K562 (cell line): ENCODE results near the gene ENO2. TPM values are rescaled to one million over a fixed set of nuclear protein-coding genes. Genes with fewer than 3 reads are reported as not detected.

Experiments used
- ATF1 ChIP-seq, 2 experiments: fragments of 450-650 bp in 1 of 2; IDR thresholded peaks; 2 replicates each; pipeline ENCODE4 v1.6.1; 2016; ENCODE audit warnings: missing compliant biosample characterization in 1 of 2, missing genetic modification characterization in 1 of 2
- CBX5 ChIP-seq: IDR thresholded peaks from 2 replicates; pipeline ENCODE4 v1.6.1; 2014; ENCODE audit warnings: low read depth, borderline replicate concordance
- EZH2 ChIP-seq: IDR thresholded peaks from 2 replicates; pipeline ENCODE4 v1.6.1; 2012; ENCODE audit warnings: low read depth, mild to moderate bottlenecking, inconsistent platforms, low read length, borderline replicate concordance
- HSF4 ChIP-seq: fragments of 250-450 bp; sonication (Bioruptor Pico); IDR thresholded peaks from 2 replicates; pipeline ENCODE4 v2.1.2; 2022; ENCODE audit warnings: mild to moderate bottlenecking, moderate library complexity, borderline replicate concordance
- KLF10 ChIP-seq: fragments of 250-450 bp; sonication (Bioruptor Pico); IDR thresholded peaks from 2 replicates; pipeline ENCODE4 v1.6.1; 2021; ENCODE audit warnings: matching md5 sums
- LARP7 ChIP-seq: fragments of 450-650 bp; IDR thresholded peaks from 2 replicates; pipeline ENCODE4 v1.6.1; 2016
- RBM22 ChIP-seq: fragments of 200-400 bp; formaldehyde crosslinking; IDR thresholded peaks from 2 replicates; pipeline ENCODE4 v1.6.1; 2018; ENCODE audit warnings: low read length, low read depth; ENCODE audit not compliant: poor library complexity, severe bottlenecking
- SREBF2 ChIP-seq: sonication (generic); formaldehyde crosslinking; IDR thresholded peaks from 2 replicates; pipeline ENCODE4 v1.4.0; 2020; ENCODE audit warnings: mild to moderate bottlenecking, missing genetic modification reagents
- TAL1 ChIP-seq: fragments of 450-650 bp; IDR thresholded peaks from 2 replicates; pipeline ENCODE4 v1.6.1; 2016; ENCODE audit warnings: mild to moderate bottlenecking
- YBX1 ChIP-seq: fragments of 450-650 bp; IDR thresholded peaks from 2 replicates; pipeline ENCODE4 v1.7.1; 2016; ENCODE audit warnings: mild to moderate bottlenecking
- ZBED1 ChIP-seq: IDR thresholded peaks from 2 replicates; pipeline ENCODE4 v1.6.1; 2014
- ZFX ChIP-seq: sonication (generic); formaldehyde crosslinking; IDR thresholded peaks from 2 replicates; pipeline ENCODE4 v1.8.0; 2022; ENCODE audit warnings: mild to moderate bottlenecking, missing genetic modification reagents, moderate library complexity
- ZNF253 ChIP-seq: fragments of 250-450 bp; sonication (Bioruptor Pico); conservative IDR thresholded peaks from 2 replicates; pipeline ENCODE4 v1.6.1; 2021; ENCODE audit warnings: mild to moderate bottlenecking
- ZNF282 ChIP-seq: sonication (generic); formaldehyde crosslinking; IDR thresholded peaks from 2 replicates; pipeline ENCODE4 v1.8.1; 2023; ENCODE audit warnings: missing genetic modification reagents
- polyA plus RNA-seq, 8 experiments: library from polyadenylated mRNA; depleted of rRNA in 4 of 8; stranded (reverse) in 5 of 8; unstranded in 3 of 8; fragments of >200 nt; fragmentation: Nextera tagmentation in 2 of 8; fragmentation: Illumina TruSeq in 1 of 8; extraction: Ambion mirVana in 2 of 8; extraction: Trizol in 1 of 8; gene quantifications; 2 replicates each; pipeline versions ENCODE4 v1.2.1 to v1.2.3, GENCODE V29; 2011 to 2014; ENCODE audit warnings: inconsistent platforms in 1 of 8, missing spikeins in 1 of 8
- total RNA-seq, 7 experiments: library from RNA; depleted of rRNA in 6 of 7; stranded (reverse); fragments of >200 nt in 6 of 7; fragmentation: Illumina TruSeq in 2 of 7; extraction: Trizol in 2 of 7; gene quantifications; 2 replicates each; pipeline versions ENCODE4 v1.2.1 to v1.2.3, GENCODE V29; 2011 to 2021; ENCODE audit warnings: low replicate concordance in 1 of 7
- TF ChIP-seq, protein P1 (sequence below): sonication (generic); formaldehyde crosslinking; IDR thresholded peaks from 2 replicates; pipeline ENCODE4 v1.8.0; 2022; ENCODE audit warnings: missing genetic modification reagents, mild to moderate bottlenecking, borderline replicate concordance
- TF ChIP-seq, protein P2 (sequence below): fragments of 450-650 bp; formaldehyde crosslinking; IDR thresholded peaks from 2 replicates; pipeline ENCODE4 v1.4.0; 2020; ENCODE audit warnings: mild to moderate bottlenecking, mixed read lengths
- TF ChIP-seq, protein P3 (sequence below): fragments of 450-650 bp; conservative IDR thresholded peaks from 2 replicates; pipeline ENCODE4 v1.6.1; 2016; ENCODE audit warnings: missing genetic modification characterization, low read depth, mild to moderate bottlenecking, missing compliant biosample characterization, moderate library complexity
- TF ChIP-seq, protein P4 (sequence below), 2 experiments: fragments of 250-450 bp in 1 of 2; fragments of 450-650 bp in 1 of 2; sonication (Bioruptor Pico) in 1 of 2; IDR thresholded peaks; 2 replicates each; pipeline versions ENCODE4 v1.6.1 to v1.8.0; 2016 to 2021; ENCODE audit warnings: mild to moderate bottlenecking in 2 of 2, moderate library complexity in 2 of 2, missing compliant biosample characterization in 1 of 2, missing genetic modification characterization in 1 of 2
- TF ChIP-seq, protein P5 (sequence below), 2 experiments: fragments of 450-650 bp; conservative IDR thresholded peaks; 2 replicates each; pipeline ENCODE4 v1.6.1; 2017; ENCODE audit warnings: mild to moderate bottlenecking in 2 of 2, moderate library complexity in 2 of 2

The ENO2 gene
- total and polyA plus RNA-seq, 9 of the 15 experiments (the other 6 are each of a cell fraction or from before 2014, with no cell fraction given), result 10.9 to 43.3 (median 21.0) TPM

DNA sequence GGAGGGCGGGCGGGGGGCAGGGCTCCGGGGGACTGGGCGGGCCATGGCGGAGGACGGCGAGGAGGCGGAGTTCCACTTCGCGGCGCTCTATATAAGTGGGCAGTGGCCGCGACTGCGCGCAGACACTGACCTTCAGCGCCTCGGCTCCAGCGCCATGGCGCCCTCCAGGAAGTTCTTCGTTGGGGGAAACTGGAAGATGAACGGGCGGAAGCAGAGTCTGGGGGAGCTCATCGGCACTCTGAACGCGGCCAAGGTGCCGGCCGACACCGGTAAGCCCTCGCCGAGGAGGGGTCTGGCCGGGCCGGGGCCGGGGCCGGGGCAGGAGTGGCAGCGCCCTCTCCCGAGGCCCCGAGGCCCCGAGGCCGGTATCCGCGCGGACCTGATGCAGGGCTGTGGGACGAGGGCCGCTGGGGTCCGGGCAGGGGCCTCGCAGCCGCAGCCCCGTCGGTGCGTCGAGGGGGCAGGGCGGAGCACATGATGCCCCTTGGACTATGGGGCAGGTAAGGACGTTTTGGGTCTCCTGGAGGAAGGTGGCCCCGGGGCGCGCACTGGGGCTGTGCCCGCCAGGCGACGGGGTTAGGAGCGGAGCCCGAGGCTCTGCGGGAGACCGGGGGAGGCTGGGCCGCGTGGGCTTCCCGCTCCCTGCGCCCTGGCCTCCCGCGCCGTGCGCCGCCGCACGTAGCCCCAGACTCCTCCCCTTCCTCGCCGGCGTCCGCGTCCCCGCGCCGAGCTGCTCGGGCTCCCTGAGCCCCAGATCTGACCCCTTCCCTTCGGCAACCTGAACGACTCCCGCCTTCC, 46.8 kb upstream of the ENO2 start, which contains the start of gene TPI1 (continued):
- TF ChIP-seq RBM22 (peak; percentile 97), CBX5 (no peak), ZNF253 (no peak), KLF10 (CRISPR knock-in tag) (no peak), LARP7 (no peak), HSF4 (CRISPR knock-in tag) (no peak), ZBED1 (no peak), YBX1 (no peak), ATF1 (CRISPR knock-in tag; IDR thresholded peaks at IDR 0.05) (0 out of 2 replicates have a peak, but pooled peaks have one; percentile 9), ATF1 (tag; IDR thresholded peaks at IDR 0.05) (no peak), EZH2 (no peak), ZNF282 (CRISPR knock-in tag) (no peak), TAL1 (no peak), SREBF2 (CRISPR knock-in tag) (no peak), ZFX (CRISPR knock-in tag) (peak; percentile 85)
- TF ChIP-seq, protein P1, sequence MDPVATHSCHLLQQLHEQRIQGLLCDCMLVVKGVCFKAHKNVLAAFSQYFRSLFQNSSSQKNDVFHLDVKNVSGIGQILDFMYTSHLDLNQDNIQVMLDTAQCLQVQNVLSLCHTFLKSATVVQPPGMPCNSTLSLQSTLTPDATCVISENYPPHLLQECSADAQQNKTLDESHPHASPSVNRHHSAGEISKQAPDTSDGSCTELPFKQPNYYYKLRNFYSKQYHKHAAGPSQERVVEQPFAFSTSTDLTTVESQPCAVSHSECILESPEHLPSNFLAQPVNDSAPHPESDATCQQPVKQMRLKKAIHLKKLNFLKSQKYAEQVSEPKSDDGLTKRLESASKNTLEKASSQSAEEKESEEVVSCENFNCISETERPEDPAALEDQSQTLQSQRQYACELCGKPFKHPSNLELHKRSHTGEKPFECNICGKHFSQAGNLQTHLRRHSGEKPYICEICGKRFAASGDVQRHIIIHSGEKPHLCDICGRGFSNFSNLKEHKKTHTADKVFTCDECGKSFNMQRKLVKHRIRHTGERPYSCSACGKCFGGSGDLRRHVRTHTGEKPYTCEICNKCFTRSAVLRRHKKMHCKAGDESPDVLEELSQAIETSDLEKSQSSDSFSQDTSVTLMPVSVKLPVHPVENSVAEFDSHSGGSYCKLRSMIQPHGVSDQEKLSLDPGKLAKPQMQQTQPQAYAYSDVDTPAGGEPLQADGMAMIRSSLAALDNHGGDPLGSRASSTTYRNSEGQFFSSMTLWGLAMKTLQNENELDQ, result no peak
- TF ChIP-seq, protein P2, sequence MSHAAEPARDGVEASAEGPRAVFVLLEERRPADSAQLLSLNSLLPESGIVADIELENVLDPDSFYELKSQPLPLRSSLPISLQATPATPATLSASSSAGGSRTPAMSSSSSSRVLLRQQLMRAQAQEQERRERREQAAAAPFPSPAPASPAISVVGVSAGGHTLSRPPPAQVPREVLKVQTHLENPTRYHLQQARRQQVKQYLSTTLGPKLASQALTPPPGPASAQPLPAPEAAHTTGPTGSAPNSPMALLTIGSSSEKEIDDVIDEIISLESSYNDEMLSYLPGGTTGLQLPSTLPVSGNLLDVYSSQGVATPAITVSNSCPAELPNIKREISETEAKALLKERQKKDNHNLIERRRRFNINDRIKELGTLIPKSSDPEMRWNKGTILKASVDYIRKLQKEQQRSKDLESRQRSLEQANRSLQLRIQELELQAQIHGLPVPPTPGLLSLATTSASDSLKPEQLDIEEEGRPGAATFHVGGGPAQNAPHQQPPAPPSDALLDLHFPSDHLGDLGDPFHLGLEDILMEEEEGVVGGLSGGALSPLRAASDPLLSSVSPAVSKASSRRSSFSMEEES (CRISPR knock-in tag), result no peak
- TF ChIP-seq, protein P3, sequence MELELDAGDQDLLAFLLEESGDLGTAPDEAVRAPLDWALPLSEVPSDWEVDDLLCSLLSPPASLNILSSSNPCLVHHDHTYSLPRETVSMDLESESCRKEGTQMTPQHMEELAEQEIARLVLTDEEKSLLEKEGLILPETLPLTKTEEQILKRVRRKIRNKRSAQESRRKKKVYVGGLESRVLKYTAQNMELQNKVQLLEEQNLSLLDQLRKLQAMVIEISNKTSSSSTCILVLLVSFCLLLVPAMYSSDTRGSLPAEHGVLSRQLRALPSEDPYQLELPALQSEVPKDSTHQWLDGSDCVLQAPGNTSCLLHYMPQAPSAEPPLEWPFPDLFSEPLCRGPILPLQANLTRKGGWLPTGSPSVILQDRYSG (tag), result no peak
- TF ChIP-seq, protein P4, sequence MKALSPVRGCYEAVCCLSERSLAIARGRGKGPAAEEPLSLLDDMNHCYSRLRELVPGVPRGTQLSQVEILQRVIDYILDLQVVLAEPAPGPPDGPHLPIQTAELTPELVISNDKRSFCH (CRISPR knock-in tag; IDR thresholded peaks at IDR 0.05), result no peak
- TF ChIP-seq, protein P4 (tag; IDR thresholded peaks at IDR 0.05), result no peak
- TF ChIP-seq, protein P5, sequence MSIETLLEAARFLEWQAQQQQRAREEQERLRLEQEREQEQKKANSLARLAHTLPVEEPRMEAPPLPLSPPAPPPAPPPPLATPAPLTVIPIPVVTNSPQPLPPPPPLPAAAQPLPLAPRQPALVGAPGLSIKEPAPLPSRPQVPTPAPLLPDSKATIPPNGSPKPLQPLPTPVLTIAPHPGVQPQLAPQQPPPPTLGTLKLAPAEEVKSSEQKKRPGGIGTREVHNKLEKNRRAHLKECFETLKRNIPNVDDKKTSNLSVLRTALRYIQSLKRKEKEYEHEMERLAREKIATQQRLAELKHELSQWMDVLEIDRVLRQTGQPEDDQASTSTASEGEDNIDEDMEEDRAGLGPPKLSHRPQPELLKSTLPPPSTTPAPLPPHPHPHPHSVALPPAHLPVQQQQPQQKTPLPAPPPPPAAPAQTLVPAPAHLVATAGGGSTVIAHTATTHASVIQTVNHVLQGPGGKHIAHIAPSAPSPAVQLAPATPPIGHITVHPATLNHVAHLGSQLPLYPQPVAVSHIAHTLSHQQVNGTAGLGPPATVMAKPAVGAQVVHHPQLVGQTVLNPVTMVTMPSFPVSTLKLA (conservative IDR thresholded peaks at IDR 0.05), result peak; percentile 24 to 54; a peak in 2 of 4 replicates
